Stimulated activated memory B cell treated with anti-CD40 and anti-IgM and Interleukin-4, amounts not matched to agents 10 μg/mL and 1 μg/mL and 100 μg/mL, for 72 hours (primary cell): ENCODE measurements around the gene TMEM44.
A peak's percentile ranks its signal among the peaks of the same experiment; 100 is the strongest.
"Not testable (repeated sequence)": the region's sequence is repeated elsewhere in the genome, so short reads cannot be mapped to it uniquely, and the experiment has no call there.

Experiments
- ATAC-seq: fragments of 150-1000 bp; cut with Tn5 transposase; 2 replicates; pipeline ENCODE4 v1.10.0; 2021
- H3K27ac Mint-ChIP-seq: one replicate; pipeline ENCODE4 v1.8.0; 2022; ENCODE audit warnings: mild to moderate bottlenecking, mixed read lengths
- H3K27me3 Mint-ChIP-seq: one replicate; pipeline ENCODE4 v1.8.0; 2022; ENCODE audit warnings: mixed read lengths
- H3K36me3 Mint-ChIP-seq: one replicate; pipeline ENCODE4 v1.8.0; 2022; ENCODE audit warnings: mixed read lengths
- H3K4me1 Mint-ChIP-seq: one replicate; pipeline ENCODE4 v1.8.0; 2022; ENCODE audit warnings: mixed read lengths
- H3K4me3 Mint-ChIP-seq: one replicate; pipeline ENCODE4 v1.8.0; 2022; ENCODE audit warnings: mild to moderate bottlenecking, moderate library complexity, mixed read lengths
- H3K9me3 Mint-ChIP-seq: one replicate; pipeline ENCODE4 v1.8.0; 2022; ENCODE audit warnings: mixed read lengths

The TMEM44 gene

GRCh38 chr3:194565597-194566190 lies 67.5 kb downstream of the TMEM44 start:
- Mint-ChIP-seq H3K4me3 (no peak overlapping the region), H3K27me3 (peaks cover 36% of the 10 kb centered on the region), H3K4me1 (no peaks in the 10 kb centered on the region), H3K9me3 (no peaks in the 10 kb centered on the region), H3K27ac (no peak overlapping the region), H3K36me3 (no peaks in the 10 kb centered on the region)
- ATAC-seq, result no peak

GRCh38 chr3:194562986-194563385 lies 70.2 kb downstream of the TMEM44 start:
- Mint-ChIP-seq H3K4me1 (no peaks in the 10 kb centered on the region), H3K27me3 (peaks cover 36% of the 10 kb centered on the region), H3K9me3 (no peaks in the 10 kb centered on the region), H3K36me3 (no peaks in the 10 kb centered on the region), H3K4me3 (no peak overlapping the region), H3K27ac (no peak overlapping the region)
- ATAC-seq, result no peak

DNA sequence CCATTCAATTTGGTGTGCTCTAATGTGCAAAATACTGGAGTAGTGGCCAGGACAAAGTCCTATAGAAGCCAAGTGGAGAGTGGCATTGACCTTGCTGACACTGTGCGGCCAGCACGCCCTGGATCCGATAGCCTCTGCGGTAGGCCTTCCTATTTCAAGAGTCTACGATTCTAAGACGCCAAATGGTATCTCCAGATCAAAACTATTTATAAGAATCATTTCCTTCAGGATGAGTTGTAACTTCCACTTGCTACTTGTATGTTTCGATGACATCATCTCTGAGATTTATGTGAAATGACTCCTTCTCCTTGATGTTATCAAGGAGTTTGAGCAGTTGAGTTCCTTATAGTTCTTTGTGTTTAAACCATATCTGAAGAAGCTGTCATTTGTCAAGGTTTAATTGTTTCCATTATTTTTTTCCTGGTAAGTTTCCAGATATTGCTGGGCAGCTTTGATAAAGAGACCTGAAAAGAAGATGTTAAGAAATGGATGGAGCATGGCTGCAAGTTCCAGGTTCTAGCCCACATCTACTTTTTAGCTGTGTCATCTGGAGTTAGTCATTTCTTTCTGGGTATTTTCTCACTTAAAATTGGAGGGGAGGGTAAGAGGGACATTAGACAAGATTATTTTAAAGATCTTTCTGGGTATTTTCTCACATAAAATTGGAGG lies 71.8 kb downstream of the TMEM44 start:
- Mint-ChIP-seq H3K27me3 (peaks cover 24% of the 10 kb centered on the region), H3K9me3 (no peaks in the 10 kb centered on the region), H3K36me3 (no peaks in the 10 kb centered on the region), H3K27ac (no peak overlapping the region), H3K4me1 (peaks cover 7% of the 10 kb centered on the region), H3K4me3 (no peak overlapping the region)
- no peak for ATAC-seq

DNA sequence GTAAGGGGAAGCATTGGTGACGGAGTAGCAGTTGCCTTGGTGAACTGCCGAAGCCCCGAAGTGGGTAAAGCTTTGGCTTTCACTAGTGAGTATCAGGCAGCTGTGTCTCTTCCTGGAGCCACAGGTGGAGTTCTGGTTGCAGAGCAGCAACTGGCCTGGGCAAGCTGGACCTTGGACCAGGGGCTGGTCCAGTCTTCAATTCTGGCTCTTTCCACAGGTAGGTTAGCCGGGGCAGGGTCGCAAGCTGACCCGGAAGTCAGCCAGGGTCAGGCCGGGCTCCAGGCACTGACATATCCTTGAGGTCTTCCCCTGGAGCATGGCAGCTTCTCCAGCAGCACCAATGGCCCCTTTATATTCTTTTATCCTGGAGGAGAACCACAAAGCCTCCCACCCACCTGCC lies 73.2 kb downstream of the TMEM44 start:
- Mint-ChIP-seq H3K4me1 (peaks cover 10% of the 10 kb centered on the region), H3K27me3 (peaks cover 14% of the 10 kb centered on the region), H3K4me3 (no peak overlapping the region), H3K36me3 (no peaks in the 10 kb centered on the region), H3K9me3 (no peaks in the 10 kb centered on the region), H3K27ac (no peak overlapping the region)
- no peak for ATAC-seq

DNA sequence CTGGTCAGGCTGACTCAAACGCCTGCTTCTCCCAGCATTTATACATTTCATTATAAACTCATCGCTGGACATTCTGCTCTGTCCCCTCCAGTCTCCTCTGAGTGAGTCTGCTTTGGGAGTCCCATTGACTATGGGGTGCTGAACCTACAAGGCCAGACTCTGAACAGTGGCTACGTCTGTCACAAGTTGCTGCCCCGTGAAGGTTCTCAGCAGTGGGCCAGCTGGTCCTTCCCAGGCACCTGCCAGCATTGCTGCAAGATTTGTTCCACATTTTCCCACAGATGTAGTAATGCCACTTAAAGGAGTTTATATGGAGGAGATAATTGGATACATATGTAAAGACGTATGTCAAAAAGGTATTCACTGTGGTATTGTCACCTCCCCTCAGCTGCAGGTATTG lies 73.7 kb downstream of the TMEM44 start:
- Mint-ChIP-seq H3K9me3 (no peaks in the 10 kb centered on the region), H3K4me3 (no peak overlapping the region), H3K27ac (no peak overlapping the region), H3K27me3 (peaks cover 9% of the 10 kb centered on the region), H3K4me1 (peaks cover 10% of the 10 kb centered on the region), H3K36me3 (no peaks in the 10 kb centered on the region)
- no peak for ATAC-seq

GRCh38 chr3:194556086-194557056 lies 76.8 kb downstream of the TMEM44 start:
- Mint-ChIP-seq H3K4me1 (peaks cover 10% of the 10 kb centered on the region), H3K27me3 (no peaks in the 10 kb centered on the region), H3K9me3 (no peaks in the 10 kb centered on the region), H3K36me3 (no peaks in the 10 kb centered on the region), H3K4me3 (peak overlapping the region; percentile 63), H3K27ac (peak overlapping the region; percentile 72)
- peak; percentile 32 for ATAC-seq

DNA sequence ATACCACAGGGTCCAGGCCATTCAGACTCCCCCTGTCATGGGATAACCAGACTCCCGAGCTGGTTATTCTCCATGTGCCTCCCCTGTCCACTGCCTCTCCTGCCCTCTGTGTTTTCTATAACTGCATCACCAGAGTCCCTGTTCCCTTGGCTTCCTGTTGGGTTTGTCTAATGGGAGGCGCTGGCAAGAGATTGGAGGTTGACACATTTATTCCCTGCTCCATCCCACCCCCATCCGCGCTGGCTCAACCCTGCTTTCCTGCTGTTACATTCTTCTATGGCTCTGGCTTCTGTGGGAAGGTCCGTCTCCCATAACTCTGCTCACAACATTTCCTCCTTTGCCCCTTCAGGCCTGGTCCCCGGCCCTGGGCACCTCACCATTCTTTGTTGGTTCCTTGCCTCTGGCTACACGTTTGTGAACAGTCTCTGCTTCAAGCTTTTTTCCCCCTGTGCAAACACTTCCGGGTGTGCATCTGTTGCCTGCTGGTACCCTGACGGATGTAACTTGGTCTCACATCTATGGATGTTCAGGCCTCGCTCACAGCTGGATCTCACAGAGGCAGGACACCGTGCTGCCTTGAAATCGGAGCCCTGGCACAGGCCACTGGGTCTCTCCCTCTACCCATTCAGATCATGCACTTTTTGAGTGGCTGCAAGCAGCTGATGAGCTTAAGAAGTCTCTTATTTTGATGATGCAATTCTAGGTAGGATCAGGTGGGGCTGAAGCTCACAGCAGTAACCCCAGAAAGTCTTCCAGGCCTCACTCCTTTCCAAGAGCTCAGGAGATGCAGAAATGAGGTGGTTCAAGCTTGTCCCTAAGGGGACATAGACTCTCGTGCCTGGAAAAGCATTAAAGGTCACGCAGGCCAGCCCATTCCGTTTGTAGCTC lies 77.8 kb downstream of the TMEM44 start:
- H3K4me3 Mint-ChIP-seq, result no peak overlapping the region
- no peaks in the 10 kb centered on the region for H3K27me3 Mint-ChIP-seq
- H3K27ac Mint-ChIP-seq, result peak overlapping the region; percentile 7
- no peaks in the 10 kb centered on the region for H3K36me3 Mint-ChIP-seq
- no peak for ATAC-seq
- H3K4me1 Mint-ChIP-seq, result peaks cover 10% of the 10 kb centered on the region
- no peaks in the 10 kb centered on the region for H3K9me3 Mint-ChIP-seq

- H3K27me3 Mint-ChIP-seq, result no peaks in the 10 kb centered on the region
- no peak for ATAC-seq
- H3K9me3 Mint-ChIP-seq, result no peaks in the 10 kb centered on the region
- H3K4me3 Mint-ChIP-seq, result no peak overlapping the region
- H3K4me1 Mint-ChIP-seq, result peaks cover 10% of the 10 kb centered on the region
- no peak overlapping the region for H3K27ac Mint-ChIP-seq
- no peaks in the 10 kb centered on the region for H3K36me3 Mint-ChIP-seq
Measured at GRCh38 chr3:194554473-194555123, 78.6 kb downstream of the TMEM44 start.

DNA sequence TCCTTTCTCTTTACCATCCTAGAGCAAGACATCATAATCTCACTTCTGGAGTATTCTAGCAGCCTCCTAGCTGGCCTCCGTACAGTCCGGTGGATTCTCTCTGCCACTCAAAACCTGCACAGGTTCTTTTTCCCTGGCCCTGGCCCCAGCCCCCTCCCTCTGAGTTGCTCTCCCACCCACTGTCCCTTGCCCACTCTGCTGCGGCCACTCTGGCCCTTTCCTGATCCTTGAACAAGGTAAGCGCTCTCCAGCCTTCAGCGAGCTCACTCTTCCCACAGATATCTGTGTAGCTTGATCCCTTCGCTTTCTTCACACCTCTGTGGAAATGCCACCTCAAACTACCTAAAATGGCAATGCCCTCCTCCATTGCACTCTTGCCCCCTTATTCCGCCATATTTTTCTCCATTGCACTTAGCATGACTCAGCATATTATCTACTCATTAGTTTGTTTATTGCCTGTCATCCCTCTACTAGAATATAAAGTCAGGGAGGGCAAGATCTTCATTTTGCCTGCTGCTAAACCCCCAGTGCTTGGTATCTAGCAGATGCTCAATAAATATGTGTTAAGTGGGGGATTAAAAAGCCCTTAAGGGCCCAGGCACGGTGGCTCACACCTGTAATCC lies 80.8 kb downstream of the TMEM44 start:
- H3K27ac Mint-ChIP-seq, result no peak overlapping the region
- H3K27me3 Mint-ChIP-seq, result no peaks in the 10 kb centered on the region
- H3K36me3 Mint-ChIP-seq, result no peaks in the 10 kb centered on the region
- ATAC-seq, result no peak
- peaks cover 2% of the 10 kb centered on the region for H3K9me3 Mint-ChIP-seq
- H3K4me3 Mint-ChIP-seq, result no peak overlapping the region
- H3K4me1 Mint-ChIP-seq, result peaks cover 10% of the 10 kb centered on the region

GRCh38 chr3:194549853-194550252 lies 83.4 kb downstream of the TMEM44 start:
- no peaks in the 10 kb centered on the region for H3K27me3 Mint-ChIP-seq
- no peak overlapping the region for H3K27ac Mint-ChIP-seq
- no peaks in the 10 kb centered on the region for H3K4me1 Mint-ChIP-seq
- no peak overlapping the region for H3K4me3 Mint-ChIP-seq
- ATAC-seq, result no peak
- peaks cover 6% of the 10 kb centered on the region for H3K9me3 Mint-ChIP-seq
- H3K36me3 Mint-ChIP-seq, result peaks cover 6% of the 10 kb centered on the region

- H3K27me3 Mint-ChIP-seq, result no peaks in the 10 kb centered on the region
- H3K36me3 Mint-ChIP-seq, result peaks cover 6% of the 10 kb centered on the region
- H3K27ac Mint-ChIP-seq, result no peak overlapping the region
- no peak for ATAC-seq
- H3K4me3 Mint-ChIP-seq, result no peak overlapping the region
- no peaks in the 10 kb centered on the region for H3K4me1 Mint-ChIP-seq
- peaks cover 6% of the 10 kb centered on the region for H3K9me3 Mint-ChIP-seq
Measured at GRCh38 chr3:194548346-194549321, 84.6 kb downstream of the TMEM44 start.

- Mint-ChIP-seq H3K27ac (no peak overlapping the region), H3K4me1 (no peaks in the 10 kb centered on the region), H3K4me3 (no peak overlapping the region), H3K27me3 (no peaks in the 10 kb centered on the region), H3K36me3 (peaks cover 6% of the 10 kb centered on the region), H3K9me3 (peaks cover 6% of the 10 kb centered on the region)
- ATAC-seq, result no peak
Measured at GRCh38 chr3:194547042-194547441, 86.2 kb downstream of the TMEM44 start.

- H3K36me3 Mint-ChIP-seq, H3K9me3 Mint-ChIP-seq, H3K4me3 Mint-ChIP-seq, H3K27ac Mint-ChIP-seq, H3K27me3 Mint-ChIP-seq, ATAC-seq: not testable (repeated sequence)
- peaks cover 12% of the 10 kb centered on the region for H3K4me1 Mint-ChIP-seq
Measured at GRCh38 chr3:194545538-194545937, 87.7 kb downstream of the TMEM44 start.
